ENCODE data around the gene POLR3E. TPM values are rescaled to one million over a fixed set of nuclear protein-coding genes. Genes with fewer than 3 reads are reported as not detected.
A peak's percentile ranks its signal among the peaks of the same experiment; 100 is the strongest.

The POLR3E gene
- 100 to 1,000 TPM in 1 of 4 donors, 10 to 100 TPM in 3; 48.1 to 102 (median 67.0) TPM for total RNA-seq

DNA sequence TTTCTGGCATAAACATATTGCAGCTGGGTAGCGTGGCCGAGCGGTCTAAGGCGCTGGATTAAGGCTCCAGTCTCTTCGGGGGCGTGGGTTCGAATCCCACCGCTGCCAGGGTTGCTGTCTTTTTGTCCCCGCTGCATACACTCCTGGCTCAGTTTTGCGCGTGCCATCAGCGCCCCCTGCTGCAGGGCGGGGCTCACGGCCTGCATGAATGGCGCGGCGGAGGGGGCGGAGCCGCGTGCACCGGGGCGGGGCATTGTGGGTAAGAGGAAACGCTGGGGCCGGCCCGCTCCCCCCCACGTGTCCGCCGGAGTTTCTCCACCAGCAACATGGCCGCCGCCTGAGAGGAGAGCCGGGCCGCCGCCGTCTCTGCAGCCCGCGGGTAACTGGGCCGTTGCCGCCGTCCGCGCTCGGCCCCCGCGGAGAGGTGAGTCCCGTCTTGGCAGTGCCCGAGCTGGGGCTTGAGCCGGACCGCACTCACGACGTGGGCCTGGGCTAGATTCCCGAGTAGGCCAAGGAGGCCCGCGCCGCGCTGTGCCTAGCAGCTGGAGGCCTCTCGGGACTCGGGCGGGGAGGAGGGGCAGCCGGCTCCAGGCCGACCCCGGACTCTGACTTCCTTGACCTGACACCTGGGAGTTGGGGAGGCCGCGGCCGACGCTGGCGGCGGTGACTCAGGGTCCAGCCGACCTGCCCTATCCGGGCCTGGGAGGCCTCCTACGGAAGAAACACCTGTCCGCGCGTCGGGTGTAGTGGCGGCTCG, at the start of gene POLR3E:
POLR3E (plus strand) TSS at position 296 of the 757 bp plus-strand sequence. CDS start 5,560 bp downstream, outside the sequence.
- DNase-seq (ENCODE audit: low spot score in 2 of 2), result peak; percentile 100
- peaks cover 0 to 7% (median 2%) of the 10 kb centered on the region in 3 donors for H3K36me3 ChIP-seq

DNA sequence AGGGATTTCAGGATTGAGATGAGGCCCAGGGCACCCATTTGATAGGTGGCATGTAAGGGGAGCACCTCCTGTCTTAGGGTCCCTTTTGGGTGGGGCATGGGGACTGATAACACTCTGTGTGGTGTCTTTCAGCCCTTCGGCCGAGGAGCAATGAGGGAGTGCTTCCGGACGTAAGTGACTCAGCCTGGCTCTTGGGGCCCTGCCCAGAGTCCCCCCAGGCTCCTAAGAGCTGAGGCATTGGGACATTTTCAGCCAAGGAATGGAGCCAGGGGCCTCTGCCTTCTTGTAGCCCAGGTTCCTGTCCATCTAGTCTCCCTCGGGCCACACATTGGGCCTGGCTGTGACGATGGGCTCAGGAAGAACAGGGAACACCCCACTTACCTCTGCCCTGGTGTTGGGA, 46.7 kb upstream of the POLR3E start:
- Histone ChIP-seq H3K27me3 (no peaks in the 10 kb centered on the region), H3K9me3 (peaks cover 0 to 5% (median 1%) of the 10 kb centered on the region in 4 donors), H3K4me1 (no peaks in the 10 kb centered on the region), H3K36me3 (peaks cover 7 to 100% (median 21%) of the 10 kb centered on the region in 3 donors), H3K4me3 (no peak overlapping the region), H3K27ac (no peak overlapping the region)
- 77 to 85% methylated on average over 4 to 6 of the region's 6 CpGs for WGBS, 2 donors
- no peak for TF ChIP-seq POLR2A (IDR thresholded peaks at IDR 0.05)
- no peak for TF ChIP-seq EP300 (IDR thresholded peaks at IDR 0.05)
- TF ChIP-seq CTCF (IDR thresholded peaks at IDR 0.05), result no peak
- DNase-seq (ENCODE audit: low spot score in 2 of 2), result no peak

More for the DNA sequence above, at the start of gene POLR3E:
- Histone ChIP-seq H3K4me1 (peaks cover 0 to 34% (median 5%) of the 10 kb centered on the region in 4 donors), H3K27ac (peak within 1 kb of the TSS; percentile 95 to 96 (median 96)), H3K4me3 (peak within 1 kb of the TSS; percentile 82 to 96 (median 94)), H3K9me3 (no peaks in the 10 kb centered on the region), H3K27me3 (no peaks in the 10 kb centered on the region)
- WGBS, 2 donors, result 0 to 1% methylated on average over 20 to 42 of the region's 76 CpGs
- peak; percentile 90 to 99 (median 99) for TF ChIP-seq CTCF (IDR thresholded peaks at IDR 0.05)
- peak; percentile 69 to 92 for TF ChIP-seq EP300 (IDR thresholded peaks at IDR 0.05)
- peak in 1 of 2 donors; percentile 83 for TF ChIP-seq POLR2A (IDR thresholded peaks at IDR 0.05)

- no peak overlapping the region for H3K27ac ChIP-seq
- WGBS, 2 donors, result 78 to 83% methylated on average over 5 of the region's 5 CpGs
- no peaks in the 10 kb centered on the region for H3K4me1 ChIP-seq
- no peak for DNase-seq (ENCODE audit: low spot score in 2 of 2)
- no peaks in the 10 kb centered on the region for H3K27me3 ChIP-seq
- H3K36me3 ChIP-seq, result peaks cover 11 to 100% (median 30%) of the 10 kb centered on the region in 3 donors
- TF ChIP-seq CTCF (IDR thresholded peaks at IDR 0.05) (no peak), POLR2A (IDR thresholded peaks at IDR 0.05) (no peak), EP300 (IDR thresholded peaks at IDR 0.05) (no peak)
- H3K4me3 ChIP-seq, result no peak overlapping the region
- H3K9me3 ChIP-seq, result peaks cover 0 to 6% (median 1%) of the 10 kb centered on the region in 4 donors
These were observed 44.9 kb upstream of the POLR3E start for GRCh38 chr16:22252317-22252716.

DNA sequence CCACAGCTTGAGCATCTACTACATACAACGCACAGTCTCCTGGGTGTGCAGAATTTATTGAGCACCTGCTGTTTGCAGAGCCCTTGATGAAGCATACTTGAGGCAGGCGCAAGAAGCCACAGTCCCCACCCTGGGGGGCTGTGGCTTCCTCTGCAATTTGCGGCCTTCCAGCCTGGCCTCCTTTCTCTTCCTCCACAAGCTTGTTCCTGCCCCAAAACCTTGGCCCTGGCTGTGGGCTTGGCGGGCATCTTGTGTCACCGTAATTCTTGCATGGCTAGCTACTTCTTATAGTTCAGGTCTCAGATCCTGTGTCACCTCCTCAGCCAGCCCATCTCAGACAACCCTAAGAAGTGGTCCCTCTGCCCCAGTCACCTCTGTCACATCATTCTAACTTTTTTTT, 43.9 kb upstream of the POLR3E start:
- TF ChIP-seq EP300 (IDR thresholded peaks at IDR 0.05) (no peak), CTCF (IDR thresholded peaks at IDR 0.05) (no peak), POLR2A (IDR thresholded peaks at IDR 0.05) (no peak)

DNA sequence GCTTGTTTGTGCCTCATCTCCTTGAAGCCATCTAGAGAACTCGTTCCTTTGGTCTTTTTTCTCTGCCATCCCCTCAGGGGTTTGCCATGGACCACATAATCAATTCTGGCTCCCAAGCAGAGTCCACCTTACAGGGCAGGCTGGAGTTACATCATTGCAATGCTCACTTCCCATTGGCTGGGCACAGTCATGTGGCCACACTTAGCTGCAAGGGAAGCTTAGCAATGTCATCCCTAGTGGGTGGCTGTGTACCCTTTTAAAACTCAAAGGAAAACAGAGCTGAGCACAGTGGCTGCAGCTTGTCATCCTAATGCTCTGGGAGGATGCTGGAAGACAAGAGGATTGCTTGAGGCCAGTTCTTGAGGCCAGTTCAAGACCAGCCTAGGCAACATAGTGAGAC, 41.9 kb upstream of the POLR3E start:
- no peaks in the 10 kb centered on the region for H3K4me1 ChIP-seq
- no peaks in the 10 kb centered on the region for H3K27me3 ChIP-seq
- peaks cover 0 to 10% (median 1%) of the 10 kb centered on the region in 4 donors for H3K9me3 ChIP-seq
- no peak for TF ChIP-seq POLR2A (IDR thresholded peaks at IDR 0.05)
- TF ChIP-seq CTCF (IDR thresholded peaks at IDR 0.05), result no peak
- TF ChIP-seq EP300 (IDR thresholded peaks at IDR 0.05), result no peak
- H3K27ac ChIP-seq, result no peak overlapping the region
- H3K4me3 ChIP-seq, result no peak overlapping the region
- H3K36me3 ChIP-seq, result peaks cover 11 to 100% (median 36%) of the 10 kb centered on the region in 3 donors
- no peak for DNase-seq (ENCODE audit: low spot score in 2 of 2)
- 92 to 100% methylated on average over 1 of the region's 1 CpG for WGBS, 2 donors

More for the DNA sequence above, 43.9 kb upstream of the POLR3E start:
- Histone ChIP-seq H3K9me3 (peaks cover 0 to 6% (median 1%) of the 10 kb centered on the region in 4 donors), H3K27ac (no peak overlapping the region), H3K36me3 (peaks cover 13 to 100% (median 36%) of the 10 kb centered on the region in 3 donors), H3K27me3 (no peaks in the 10 kb centered on the region), H3K4me1 (no peaks in the 10 kb centered on the region), H3K4me3 (no peak overlapping the region)
- DNase-seq (ENCODE audit: low spot score in 2 of 2), result no peak
- WGBS, 2 donors, result 91 to 96% methylated on average over 5 of the region's 5 CpGs

Data from tibial nerve (tissue), 4 donors.